Measurements from ENCODE around the gene RPS27.
"Not testable (repeated sequence)": the region's sequence is repeated elsewhere in the genome, so short reads cannot be mapped to it uniquely, and the experiment has no call there.

The RPS27 gene

DNA sequence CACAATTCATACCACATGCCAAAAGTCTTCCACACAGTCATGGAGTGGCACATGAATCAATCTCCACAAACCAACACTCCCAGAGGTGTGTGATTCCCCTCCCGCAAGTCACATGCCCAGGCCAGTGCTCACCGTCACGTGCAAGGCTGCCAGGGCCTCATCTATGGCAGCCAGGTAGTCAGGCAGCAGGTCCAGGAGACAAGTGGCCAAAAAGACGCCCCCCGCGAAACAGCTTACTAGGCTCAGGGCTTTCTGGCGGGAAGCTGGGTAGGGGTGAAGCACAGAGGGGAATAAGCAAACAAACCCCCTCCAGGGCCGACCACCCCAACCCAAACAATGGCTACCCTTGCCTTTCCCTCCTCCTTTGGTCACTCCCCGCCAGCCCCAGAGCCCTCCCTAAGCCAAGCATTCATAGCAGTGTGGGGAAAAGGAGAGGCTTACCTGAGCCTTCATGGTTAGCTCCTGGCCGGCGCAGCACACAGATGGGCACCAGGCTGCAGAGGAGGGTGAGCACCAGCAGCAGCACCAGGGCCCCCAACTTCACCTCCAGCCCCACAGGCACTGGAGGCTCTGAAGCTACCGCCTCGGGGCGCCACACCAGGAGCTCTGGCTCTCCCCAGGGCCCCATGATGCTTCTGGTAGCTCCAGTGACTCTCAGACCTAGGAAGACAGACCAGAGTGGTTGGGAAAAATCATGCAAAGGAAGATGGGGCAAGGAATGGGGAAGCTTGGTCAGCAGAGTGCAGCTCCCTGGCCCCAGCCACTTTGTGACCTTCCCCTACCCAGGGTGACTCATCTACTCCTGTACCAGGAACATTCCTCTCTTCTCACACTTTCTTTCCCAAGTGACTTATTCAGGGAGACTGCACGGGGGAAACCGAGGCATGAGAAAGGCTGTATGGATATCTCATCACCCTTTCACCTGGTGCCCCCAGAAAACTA is 28.2 kb upstream of the RPS27 start:
- DNase-seq, result no peak

DNA sequence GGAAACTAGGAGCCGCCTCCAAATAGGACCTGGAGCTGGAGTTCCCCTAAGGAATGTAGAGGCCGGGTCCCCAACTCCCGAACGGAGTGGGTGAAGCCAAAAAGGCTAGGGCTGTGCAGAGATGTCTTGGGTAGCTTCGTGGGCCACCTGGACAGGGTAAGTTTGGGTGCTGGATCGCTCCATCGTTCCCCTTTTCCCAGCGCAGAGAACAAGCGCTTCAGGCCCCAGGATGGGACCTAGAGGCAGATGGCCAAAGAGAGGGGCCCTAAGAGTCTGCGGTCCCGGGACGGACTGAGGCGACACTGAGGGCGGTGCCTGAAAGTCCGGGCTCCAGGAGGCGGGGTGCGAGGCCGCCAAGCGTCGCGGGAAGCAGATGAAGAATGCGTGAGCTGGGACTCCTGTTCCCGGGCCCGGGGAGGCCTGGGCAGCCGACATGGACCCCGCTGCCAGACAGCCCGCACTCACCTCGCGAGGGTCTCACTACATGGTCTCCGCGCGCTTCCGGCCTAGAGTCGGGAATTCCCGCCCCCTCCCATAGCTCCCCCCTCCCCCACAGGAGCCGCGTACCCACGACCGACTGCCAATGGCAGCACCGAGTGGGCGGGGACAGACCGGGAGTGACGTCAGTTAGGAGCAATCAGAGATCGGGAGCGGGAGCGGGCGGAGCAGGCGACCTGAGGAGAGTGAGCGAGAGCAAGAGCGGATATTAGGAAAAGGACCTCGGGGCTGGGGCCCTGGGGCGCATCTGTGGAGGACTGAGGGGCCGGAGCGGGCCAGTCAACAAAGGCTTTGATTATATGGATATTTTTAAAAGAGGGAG is 27.3 kb upstream of the RPS27 start, which contains the start of gene SLC39A1:
TSS of gene SLC39A1 (minus strand) at position 508 of the 820 bp plus-strand sequence. CDS start 822 bp downstream, outside the sequence.
- peak; percentile 100 for DNase-seq

DNA sequence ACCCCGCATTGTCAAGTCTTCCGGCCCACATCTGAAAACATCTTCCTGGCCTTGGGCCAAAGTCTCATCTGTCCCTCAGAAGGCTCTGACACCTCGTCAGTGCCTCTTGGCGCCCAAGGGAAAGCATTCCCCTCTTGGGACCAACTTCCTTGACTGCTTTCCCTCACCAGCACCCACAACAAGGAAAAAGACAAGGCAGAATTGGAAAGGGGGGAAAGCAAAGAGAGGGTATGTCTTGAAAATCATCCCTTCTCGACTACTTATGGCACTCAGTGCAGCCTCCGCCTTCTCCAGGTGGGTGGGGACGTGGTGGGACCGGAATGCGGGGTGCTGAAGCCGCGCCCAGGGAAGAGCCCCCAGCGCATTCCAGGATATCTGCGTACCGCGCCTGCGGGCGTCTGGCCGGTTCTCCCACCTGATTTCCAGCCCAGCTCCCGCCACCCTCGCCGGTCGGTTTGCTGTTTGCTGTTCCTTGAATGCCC is 26.7 kb upstream of the RPS27 start:
- DNase-seq, result peak; percentile 75

DNA sequence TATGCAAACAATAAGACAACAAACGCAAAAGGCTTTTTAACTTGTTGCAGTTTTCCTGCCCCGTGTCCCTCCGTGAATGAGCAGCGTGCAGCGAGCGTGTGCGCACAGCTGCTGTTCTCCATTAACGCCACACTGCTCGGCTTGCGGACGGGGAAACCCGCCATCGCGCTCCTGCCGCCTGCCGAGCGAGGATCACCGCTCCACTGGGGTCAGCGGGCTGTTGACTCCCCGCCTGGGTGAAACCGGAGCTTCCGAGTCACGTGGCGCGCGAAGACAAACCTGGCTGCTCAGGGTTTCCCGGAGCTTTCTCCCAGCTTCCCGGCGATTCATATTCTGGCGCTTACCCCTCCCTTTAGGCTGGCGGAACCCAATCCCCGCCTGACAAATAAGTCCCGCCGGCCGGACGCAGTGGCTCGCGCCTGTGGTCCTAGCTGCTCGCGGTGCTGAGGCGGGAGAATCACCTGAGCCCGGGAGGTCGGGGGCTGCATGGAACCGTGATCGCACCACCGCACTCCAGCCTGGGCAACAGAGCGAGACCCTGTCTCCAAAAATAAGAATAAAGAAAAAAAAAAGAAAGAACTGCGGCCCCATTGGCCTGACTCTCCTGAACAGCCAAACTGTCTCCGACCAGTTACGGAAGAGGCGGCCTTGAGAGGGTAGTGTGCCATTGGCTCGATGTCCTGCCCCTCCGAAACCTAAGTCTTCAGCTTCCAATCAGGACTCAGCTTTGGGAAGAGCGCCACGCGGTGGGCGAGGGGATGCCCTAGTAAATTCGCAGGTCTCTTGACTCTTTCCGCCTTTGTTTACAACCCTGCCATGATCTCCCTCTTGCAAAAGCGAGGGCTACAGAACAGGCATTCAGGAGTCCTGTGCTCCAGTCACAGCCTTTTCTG is 23.2 kb upstream of the RPS27 start, which contains the start of gene CREB3L4:
TSS of gene CREB3L4 (plus strand) at position 796 of the 893 bp plus-strand sequence. CDS start 624 bp downstream, outside the sequence.
- peak; percentile 100 for DNase-seq

DNA sequence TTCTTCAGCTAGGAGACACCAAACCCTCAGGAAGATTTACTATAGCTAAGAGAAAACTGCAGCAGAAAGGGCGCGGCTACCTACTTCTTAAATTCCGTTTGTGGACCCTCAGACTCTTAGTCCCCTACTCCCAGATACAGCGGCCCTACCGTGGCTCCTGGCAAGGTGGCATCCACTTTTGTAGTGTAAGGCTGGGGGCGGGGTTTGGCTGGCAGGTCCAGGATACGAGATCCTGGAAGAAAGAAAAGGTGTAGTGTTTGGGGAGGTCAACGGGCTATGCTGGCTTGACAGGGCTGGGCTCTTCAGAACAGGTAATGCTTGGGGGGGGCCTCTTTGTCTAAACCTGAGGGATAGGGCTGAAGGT is 22.6 kb upstream of the RPS27 start:
- DNase-seq, result peak; percentile 77

DNA sequence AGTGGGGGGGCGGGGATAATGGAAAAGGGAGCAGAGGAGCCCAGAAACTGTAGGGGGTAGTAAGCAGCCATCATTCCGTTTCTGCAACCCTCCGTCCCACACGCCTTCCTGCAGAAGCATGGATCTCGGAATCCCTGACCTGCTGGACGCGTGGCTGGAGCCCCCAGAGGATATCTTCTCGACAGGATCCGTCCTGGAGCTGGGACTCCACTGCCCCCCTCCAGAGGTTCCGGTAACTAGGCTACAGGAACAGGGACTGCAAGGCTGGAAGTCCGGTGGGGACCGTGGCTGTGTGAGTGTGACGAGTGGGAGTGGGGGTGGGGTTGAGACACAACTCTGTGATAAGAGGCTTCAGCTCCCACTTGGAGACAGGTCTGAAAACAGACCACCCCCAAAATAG is 22.2 kb upstream of the RPS27 start:
- no peak for DNase-seq

DNA sequence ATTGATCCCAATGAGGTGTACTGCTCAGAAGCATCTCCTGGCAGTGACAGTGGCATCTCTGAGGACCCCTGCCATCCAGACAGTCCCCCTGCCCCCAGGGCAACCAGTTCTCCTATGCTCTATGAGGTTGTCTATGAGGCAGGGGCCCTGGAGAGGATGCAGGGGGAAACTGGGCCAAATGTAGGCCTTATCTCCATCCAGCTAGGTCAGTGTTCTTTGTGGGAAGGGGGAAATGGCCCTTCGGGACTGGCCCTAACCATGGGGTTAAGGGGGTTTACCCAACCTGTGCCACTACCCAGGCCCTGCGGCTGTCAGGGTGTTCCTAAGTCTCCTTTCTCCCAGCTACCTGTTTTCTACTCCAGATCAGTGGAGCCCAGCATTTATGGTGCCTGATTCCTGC is 21.6 kb upstream of the RPS27 start:
- DNase-seq, result no peak

DNA sequence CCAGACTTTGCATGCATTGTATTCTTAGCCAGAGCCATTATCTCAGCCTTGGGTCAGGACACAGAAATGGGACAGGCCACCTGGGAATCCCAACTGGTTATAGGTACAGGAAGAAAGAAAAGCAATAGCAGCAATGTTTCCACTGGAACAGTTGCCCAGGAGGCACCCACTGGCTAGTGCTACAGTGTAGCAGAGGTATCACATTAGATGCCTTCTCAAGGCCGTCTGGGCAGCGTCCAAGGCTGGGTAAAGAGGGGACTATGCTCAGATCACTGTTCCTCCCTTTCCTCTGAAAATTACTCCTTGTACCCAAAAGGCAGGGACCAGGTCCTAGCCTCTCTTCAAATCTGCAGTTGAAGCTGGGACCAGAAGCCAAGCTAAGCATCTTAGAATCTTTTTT is 20.2 kb upstream of the RPS27 start:
- no peak for DNase-seq

DNA sequence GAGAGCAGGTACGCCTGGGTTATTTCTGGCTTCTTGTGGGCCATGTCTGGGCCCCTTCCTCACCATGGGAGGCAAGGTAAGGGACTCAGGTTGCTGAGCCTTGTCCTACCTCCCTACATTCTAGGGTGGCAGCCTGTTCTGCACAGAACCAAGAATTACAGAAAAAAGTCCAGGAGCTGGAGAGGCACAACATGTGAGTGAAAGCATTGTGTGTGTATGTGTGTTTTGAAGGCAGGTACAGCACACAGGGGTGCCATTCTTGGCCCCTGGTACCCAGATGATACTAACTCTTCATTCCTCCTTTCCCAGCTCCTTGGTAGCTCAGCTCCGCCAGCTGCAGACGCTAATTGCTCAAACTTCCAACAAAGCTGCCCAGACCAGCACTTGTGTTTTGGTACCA is 17.5 kb upstream of the RPS27 start:
- DNase-seq, result no peak

DNA sequence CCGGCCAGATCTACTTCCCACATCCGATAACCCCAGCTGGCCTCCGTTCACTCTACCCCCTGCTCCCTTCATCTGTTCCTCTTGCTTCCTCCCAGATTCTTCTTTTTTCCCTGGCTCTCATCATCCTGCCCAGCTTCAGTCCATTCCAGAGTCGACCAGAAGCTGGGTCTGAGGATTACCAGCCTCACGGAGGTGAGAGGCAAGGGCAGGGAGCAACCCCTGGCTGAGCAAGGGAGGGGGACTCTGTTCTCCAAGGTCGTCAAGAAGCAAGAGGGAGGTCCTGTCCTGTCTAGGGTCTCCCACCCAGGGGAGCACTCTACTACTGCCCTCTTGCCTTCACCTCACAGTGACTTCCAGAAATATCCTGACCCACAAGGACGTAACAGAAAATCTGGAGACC is 17.0 kb upstream of the RPS27 start:
- no peak for DNase-seq

DNA sequence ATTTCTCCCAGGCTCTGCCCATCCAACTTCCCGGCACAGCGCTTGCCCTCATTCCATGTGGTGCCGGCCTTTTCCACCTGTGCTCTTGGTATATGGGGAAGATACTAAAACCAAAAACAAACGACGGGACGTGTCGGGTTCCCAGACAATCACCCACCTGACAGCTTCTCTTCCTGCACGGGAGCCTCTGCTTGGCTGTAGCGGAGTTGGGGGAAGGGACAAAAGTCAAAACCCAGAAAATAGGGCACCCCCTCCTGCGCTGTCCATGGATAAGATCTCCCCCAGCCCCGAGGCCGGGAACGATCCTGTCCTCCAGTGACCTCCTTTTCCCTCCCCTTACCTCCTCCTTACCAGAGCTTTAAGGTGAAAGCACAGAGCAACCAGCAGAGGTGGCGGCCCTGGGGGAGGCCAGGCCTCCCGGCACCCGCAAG is 13.7 kb upstream of the RPS27 start:
- no peak for DNase-seq

DNA sequence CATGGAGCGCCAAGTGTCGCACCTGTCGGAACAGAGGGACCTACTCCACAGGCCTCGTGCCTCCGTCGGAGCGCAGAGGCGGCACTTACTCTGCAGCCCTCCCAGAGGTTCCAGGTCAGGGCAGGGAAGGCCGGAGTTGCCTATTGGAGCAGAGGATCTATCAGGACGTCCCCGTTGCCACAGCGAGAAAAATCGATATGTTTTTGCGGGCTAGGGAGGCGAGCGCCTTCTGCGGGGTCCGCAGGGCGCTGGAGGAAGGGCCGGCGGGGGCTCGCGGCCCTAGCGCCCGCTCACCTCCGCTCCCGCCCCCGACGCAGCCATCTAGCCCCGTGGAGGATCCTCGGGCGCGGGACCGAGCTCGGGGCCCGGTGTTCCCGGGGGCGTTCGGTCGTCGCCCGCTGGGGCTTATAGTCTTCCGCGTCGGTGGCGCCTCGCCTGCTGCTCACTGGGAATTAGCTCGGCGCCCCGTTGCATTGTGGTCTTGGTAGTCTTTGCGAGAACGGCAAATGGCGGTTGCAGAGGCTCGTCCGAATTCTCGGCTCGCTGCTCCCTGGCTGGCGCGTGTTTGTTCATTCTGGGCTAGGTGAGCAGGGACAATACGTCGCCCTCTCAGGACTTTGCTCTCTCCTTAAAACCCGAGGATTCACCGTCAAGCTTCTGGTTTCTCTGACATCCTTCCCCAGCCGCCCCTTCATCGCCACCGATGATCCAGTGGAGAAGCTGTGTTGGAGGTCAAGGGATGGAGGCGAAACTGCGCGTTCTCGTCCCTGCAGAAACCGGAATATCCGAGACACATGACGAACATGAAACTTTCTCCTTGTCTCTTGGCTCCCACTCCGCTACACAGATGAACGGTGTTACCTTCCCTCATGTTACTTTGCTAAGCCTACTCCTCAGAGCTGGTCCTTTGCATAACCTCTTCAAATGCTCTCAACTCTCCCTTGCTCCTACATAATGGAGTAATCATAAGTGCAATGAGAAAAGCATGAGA is 13.0 kb upstream of the RPS27 start, which contains the start of gene JTB:
TSS of gene JTB (minus strand) at position 425 of the 991 bp plus-strand sequence. CDS start at position 3, 422 bp downstream.
- peak; percentile 97 for DNase-seq

DNA sequence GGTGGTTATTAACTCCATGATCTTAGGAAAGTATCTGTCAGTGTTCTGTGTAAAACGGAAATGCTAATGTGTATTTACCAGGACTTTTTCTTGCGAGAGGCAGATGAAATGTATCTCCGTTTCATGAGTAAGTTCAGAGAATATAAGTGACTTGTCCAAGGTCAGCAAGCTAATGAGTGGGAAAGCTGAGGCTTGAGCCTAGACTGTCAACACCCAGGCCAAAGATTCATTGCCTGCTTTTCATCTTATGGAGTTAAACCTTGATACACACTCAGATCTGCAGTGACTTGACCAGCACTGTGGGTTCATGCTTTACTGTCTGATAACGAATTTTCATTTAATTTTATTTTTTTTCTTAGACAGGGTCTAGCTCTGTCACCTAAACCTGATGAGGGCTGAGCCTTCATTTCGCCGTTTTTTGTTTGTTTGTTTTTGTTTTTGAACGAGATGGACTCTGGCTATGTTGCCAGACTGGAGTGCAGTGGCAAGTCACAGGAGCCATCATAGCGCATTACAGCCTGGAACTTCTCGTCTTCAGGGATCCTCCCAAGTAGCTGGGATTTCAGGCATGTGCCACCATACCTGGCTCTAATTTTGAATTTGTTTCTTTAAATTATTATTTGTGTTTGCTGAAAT is 12.2 kb upstream of the RPS27 start:
- no peak for DNase-seq

DNA sequence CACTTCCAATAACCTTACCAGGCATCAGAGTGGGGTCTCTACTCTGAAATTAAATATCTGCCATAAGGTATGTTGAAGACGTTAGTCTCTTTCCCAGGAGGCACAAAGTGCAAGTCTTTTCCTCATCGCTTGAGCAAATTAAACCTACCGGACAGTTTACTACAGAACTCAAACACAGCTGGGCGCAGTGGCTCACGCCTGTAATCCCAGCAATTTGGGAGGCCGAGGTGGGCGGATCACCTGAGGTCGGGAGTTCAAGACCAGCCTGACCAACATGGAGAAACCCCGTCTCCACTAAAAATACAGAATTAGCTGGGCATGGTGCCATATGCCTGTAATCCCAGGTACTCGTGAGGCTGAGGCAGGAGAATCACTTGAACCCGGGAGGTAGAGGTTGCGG is 11.5 kb upstream of the RPS27 start:
- DNase-seq, result not testable (repeated sequence)

DNA sequence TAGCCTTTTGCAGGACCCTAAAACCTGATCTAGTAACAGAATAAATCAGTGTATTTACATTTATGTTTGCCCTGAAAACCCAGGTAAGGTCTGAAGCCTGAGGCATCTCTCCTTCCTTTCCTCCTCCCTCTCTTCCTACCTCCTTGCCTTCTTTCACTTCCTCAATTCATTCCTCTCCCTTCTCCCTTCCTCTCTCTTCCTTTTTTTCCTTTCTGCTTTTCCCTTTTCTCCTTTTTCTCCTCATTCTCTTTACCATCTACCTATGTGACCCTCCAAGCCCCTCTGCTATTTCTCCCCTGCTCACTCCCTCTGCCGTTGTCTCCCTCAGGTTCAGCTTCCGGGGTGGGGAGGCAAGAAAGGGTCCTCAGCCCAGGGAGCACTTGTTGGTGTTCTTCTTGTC is 8.8 kb upstream of the RPS27 start:
- not testable (repeated sequence) for DNase-seq

DNA sequence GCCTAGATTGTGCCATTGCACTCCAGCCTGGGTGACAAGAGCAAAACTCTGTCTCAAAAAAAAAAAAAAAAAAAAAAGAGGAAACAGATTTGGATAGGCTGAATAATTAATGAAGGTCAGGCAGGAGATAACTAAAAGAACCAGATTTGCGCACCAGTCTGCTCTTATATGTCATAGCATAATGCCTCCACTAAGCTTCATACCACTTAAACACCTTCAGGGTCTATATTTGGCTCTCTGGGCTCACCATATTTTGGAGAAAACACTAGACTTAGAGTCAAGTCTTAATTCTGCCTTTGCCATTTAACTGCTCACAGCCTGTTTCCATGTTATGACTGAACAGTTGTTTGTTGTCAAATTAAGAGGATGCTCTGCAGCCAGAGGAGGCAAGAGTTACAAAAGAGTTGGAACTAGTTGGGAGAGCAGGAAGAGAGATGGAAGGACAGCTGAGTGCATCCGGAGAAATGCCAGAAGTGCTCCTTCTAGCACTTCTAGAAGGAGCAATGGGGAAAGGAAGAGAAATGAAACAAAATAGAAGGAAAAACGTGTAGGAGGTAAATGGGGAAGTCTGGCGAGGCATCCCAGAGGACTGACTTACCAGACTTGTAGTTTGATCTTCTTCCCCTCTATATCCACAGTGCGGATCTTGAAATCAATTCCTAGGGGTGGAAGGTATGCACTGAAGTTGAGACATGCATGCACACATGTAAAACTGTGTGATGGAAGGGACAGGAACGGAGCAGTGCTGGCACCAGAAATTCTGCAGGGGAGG is 6.3 kb upstream of the RPS27 start:
- no peak for DNase-seq

DNA sequence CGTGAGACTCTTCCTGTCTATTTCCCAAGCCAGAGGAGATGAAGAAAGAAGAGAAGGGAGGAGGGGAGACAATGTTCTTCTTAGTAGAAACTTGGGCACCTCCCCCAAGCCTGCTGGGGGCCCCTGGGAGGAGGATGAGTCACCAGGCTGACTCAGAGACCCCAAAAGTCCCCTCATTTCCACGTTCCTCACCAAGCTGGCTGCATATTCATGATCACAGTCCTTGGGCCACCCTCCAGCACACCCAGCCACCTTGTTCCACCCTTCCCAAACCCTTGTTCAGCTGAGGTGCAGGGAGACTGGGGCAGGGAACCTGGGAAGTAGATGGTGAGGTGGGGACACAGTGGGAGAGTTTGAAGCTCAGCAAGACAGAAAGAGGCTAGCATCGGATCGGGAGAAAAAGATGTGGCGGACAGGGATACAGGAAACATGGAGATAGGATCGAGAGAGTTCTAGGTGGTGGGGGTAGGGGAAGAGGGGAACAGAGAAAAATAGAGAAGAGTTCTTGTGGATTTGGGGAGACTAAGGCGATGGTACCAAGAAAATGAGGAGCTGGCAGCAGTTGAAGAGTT is 5.1 kb upstream of the RPS27 start:
- DNase-seq, result no peak

DNA sequence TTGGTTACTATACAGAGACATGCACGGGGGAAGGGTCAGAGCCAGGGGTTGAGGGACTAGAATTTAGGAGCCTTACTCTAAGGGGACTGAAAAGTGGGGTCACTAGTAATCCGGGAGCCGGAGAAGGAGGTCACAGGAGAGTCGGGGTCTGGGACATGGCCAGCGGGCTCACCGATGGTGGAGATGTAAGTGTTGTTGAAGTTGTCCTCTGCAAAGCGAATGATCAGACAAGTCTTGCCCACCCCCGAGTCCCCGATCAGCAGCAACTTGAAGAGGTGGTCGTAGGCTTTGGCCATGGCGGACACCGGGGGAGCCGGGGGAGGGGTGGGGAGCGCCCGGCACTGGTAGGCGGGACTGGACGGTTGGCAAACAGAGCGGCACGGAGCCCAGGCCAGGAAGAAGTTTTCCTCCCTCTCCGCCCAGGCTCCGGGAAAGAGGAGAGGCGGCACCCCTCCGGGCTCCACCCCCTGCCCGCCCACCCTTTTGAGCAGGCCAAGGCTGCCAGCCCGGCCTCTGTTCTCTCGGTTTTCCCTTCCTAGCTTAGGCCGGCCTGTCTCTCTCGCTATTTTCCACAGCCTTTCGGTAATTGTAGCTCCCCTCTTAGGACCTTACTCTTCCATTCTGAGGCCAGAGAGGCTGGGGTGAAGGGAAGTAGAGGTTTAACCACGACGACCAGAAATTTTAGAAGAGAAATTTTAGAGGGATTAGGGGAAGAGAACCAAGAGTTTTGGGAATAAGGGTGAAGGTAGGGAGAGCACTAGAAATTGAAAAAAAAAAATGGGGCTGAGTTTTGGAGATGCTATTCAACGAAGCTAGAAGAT is 4.4 kb upstream of the RPS27 start, which contains the start of gene RAB13:
TSS of gene RAB13 (minus strand) at position 399 of the 821 bp plus-strand sequence. CDS start at position 296, 103 bp downstream.
- DNase-seq, result peak; percentile 61

Data from NCI-H345 (cell line).